GM23338 (cell line): ENCODE data around the gene RDH12. TPM values are rescaled to one million over a fixed set of nuclear protein-coding genes. Genes with fewer than 3 reads are reported as not detected.

Experiments
- ATAC-seq: fragments of 200-7000 bp; cut with Tn5 transposase; 3 replicates; pipeline ENCODE4 v1.9.1; 2020
- DNase-seq: peaks from one replicate; pipeline ENCODE4 v3.0.0-alpha.2; 2015; ENCODE audit warnings: low spot score
- H2AFZ ChIP-seq: fragments of 200-600 bp; sonication (generic); 2 replicates; pipeline ENCODE4 v1.8.0; 2016; ENCODE audit warnings: antibody characterized with exemption, mild to moderate bottlenecking, moderate library complexity
- H3F3A ChIP-seq: fragments of 200-600 bp; sonication (generic); replicated peaks from 2 replicates; pipeline ENCODE4 v1.8.0; 2017; ENCODE audit warnings: antibody characterized with exemption, mixed run types, low read depth
- H3K27ac ChIP-seq: fragments of 200-600 bp; sonication (generic); 2 replicates; pipeline ENCODE4 v1.6.1; 2016; ENCODE audit warnings: low read depth
- H3K27me3 ChIP-seq: fragments of 200-600 bp; sonication (generic); 2 replicates; pipeline ENCODE4 v1.8.0; 2016; ENCODE audit warnings: mild to moderate bottlenecking, mixed run types, moderate library complexity; ENCODE audit not compliant: insufficient read depth
- H3K36me3 ChIP-seq: fragments of 200-600 bp; sonication (generic); 2 replicates; pipeline ENCODE4 v1.8.0; 2016; ENCODE audit warnings: mild to moderate bottlenecking; ENCODE audit not compliant: insufficient read depth
- H3K4me1 ChIP-seq: fragments of 200-600 bp; sonication (generic); 2 replicates; pipeline ENCODE4 v1.8.0; 2016; ENCODE audit warnings: mild to moderate bottlenecking, moderate library complexity; ENCODE audit not compliant: insufficient read depth
- H3K4me2 ChIP-seq: fragments of 200-600 bp; sonication (generic); 2 replicates; pipeline ENCODE4 v1.7.1; 2017; ENCODE audit warnings: mixed run types
- H3K4me3 ChIP-seq: fragments of 200-600 bp; sonication (generic); 2 replicates; pipeline ENCODE4 v1.6.1; 2016; ENCODE audit warnings: mixed run types
- H3K79me2 ChIP-seq: fragments of 200-600 bp; sonication (generic); replicated peaks from 2 replicates; pipeline ENCODE4 v1.8.0; 2017; ENCODE audit warnings: mild to moderate bottlenecking; ENCODE audit not compliant: insufficient read depth
- H3K9me2 ChIP-seq: fragments of 200-600 bp; sonication (generic); 2 replicates; pipeline ENCODE4 v1.8.0; 2017; ENCODE audit not compliant: insufficient read depth
- H4K20me1 ChIP-seq: fragments of 200-600 bp; sonication (generic); replicated peaks from 2 replicates; pipeline ENCODE4 v1.8.0; 2017; ENCODE audit warnings: mild to moderate bottlenecking; ENCODE audit not compliant: insufficient read depth
- H3K27ac Mint-ChIP-seq: 2 replicates; pipeline ENCODE4 v1.8.0; 2020; ENCODE audit warnings: inconsistent platforms, mild to moderate bottlenecking, moderate library complexity, mixed read lengths
- H3K27me3 Mint-ChIP-seq: 3 replicates; pipeline ENCODE4 v1.8.0; 2022; ENCODE audit warnings: low read depth, mild to moderate bottlenecking, moderate library complexity, mixed read lengths, inconsistent platforms; ENCODE audit not compliant: insufficient read depth, poor library complexity
- H3K36me3 Mint-ChIP-seq: 3 replicates; pipeline ENCODE4 v1.8.0; 2021; ENCODE audit warnings: low read depth, mild to moderate bottlenecking, inconsistent platforms, moderate library complexity, mixed read lengths
- H3K4me1 Mint-ChIP-seq: 3 replicates; pipeline ENCODE4 v1.8.0; 2020; ENCODE audit warnings: mild to moderate bottlenecking, inconsistent platforms, mixed read lengths
- H3K4me3 Mint-ChIP-seq: 3 replicates; pipeline ENCODE4 v1.8.0; 2021; ENCODE audit warnings: moderate library complexity, mild to moderate bottlenecking, inconsistent platforms, mixed read lengths
- H3K9me3 Mint-ChIP-seq: 3 replicates; pipeline ENCODE4 v1.8.0; 2020; ENCODE audit warnings: moderate library complexity, mild to moderate bottlenecking, inconsistent platforms, mixed read lengths
- CREB1 ChIP-seq: fragments of 250-450 bp; sonication (Bioruptor Pico); IDR thresholded peaks from 2 replicates; pipeline ENCODE4 v1.5.0; 2020; ENCODE audit warnings: low read depth, mild to moderate bottlenecking, moderate library complexity
- EZH2 ChIP-seq: fragments of 200-600 bp; sonication (generic); IDR thresholded peaks from one replicate; pipeline ENCODE4 v1.8.0; 2017; ENCODE audit warnings: antibody characterized with exemption, mild to moderate bottlenecking, low read depth; ENCODE audit not compliant: unreplicated experiment
- EZH2phosphoT487 ChIP-seq: fragments of 200-600 bp; sonication (generic); IDR thresholded peaks from one replicate; pipeline ENCODE4 v1.8.1; 2018; ENCODE audit warnings: antibody characterized with exemption; ENCODE audit not compliant: unreplicated experiment
- JUNB ChIP-seq: IDR thresholded peaks from one replicate; pipeline ENCODE4 v1.6.1; 2016; ENCODE audit warnings: antibody characterized with exemption; ENCODE audit not compliant: unreplicated experiment
- NANOG ChIP-seq: IDR thresholded peaks from 2 replicates; pipeline ENCODE4 v1.6.1; 2016; ENCODE audit warnings: antibody characterized with exemption, borderline replicate concordance
- ZNF331 ChIP-seq: fragments of 250-450 bp; sonication (Bioruptor Pico); IDR thresholded peaks from 2 replicates; pipeline ENCODE4 v1.5.0; 2020; ENCODE audit warnings: low read depth, mild to moderate bottlenecking, moderate library complexity
- polyA plus RNA-seq: library from polyadenylated mRNA; unstranded; fragments of >200 nt; fragmentation: Nextera tagmentation; extraction: Ambion mirVana; gene quantifications from 2 replicates; pipeline ENCODE4 v1.2.1, GENCODE V29; 2016
- total RNA-seq: library from RNA; depleted of rRNA; stranded (reverse); fragments of >200 nt; shearing (Covaris generic); gene quantifications from 2 replicates; pipeline ENCODE4 v1.2.3, GENCODE V29; 2014
- TF ChIP-seq, protein P1 (sequence below): IDR thresholded peaks from 2 replicates; pipeline ENCODE4 v1.6.1; 2016; ENCODE audit warnings: antibody characterized with exemption
- TF ChIP-seq, protein P2 (sequence below), 2 experiments: fragments of 200-600 bp in 1 of 2; sonication (generic) in 1 of 2; conservative IDR thresholded peaks; 2 replicates each; pipeline versions ENCODE4 v1.5.1 to v1.6.1; 2016 to 2017; ENCODE audit warnings: antibody characterized with exemption in 2 of 2, low read depth in 2 of 2, mild to moderate bottlenecking in 2 of 2, moderate library complexity in 1 of 2

Gene RDH12
- total and polyA plus RNA-seq, 2 experiments from 2014 or later, result 0.28 to 1.6 TPM

DNA sequence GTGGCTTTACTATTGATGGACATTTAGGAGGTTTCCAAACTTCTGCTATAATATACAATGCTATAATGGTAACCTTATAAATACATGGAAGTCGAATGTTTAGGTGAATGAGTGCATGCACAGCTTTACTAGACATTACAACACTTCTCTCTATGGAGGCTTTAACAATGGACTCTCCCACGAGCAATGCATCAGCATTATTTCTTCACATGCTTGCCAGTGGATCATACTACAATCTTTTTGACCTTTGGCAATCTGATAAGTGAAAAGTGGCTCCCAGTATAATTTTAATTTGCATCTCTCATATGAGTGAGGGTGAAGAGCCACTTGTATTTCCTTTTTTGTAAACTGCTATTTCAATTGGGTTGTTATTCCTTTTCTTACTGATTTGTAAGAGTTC is 18.2 kb downstream of the RDH12 start (continued):
- TF ChIP-seq, protein P1, sequence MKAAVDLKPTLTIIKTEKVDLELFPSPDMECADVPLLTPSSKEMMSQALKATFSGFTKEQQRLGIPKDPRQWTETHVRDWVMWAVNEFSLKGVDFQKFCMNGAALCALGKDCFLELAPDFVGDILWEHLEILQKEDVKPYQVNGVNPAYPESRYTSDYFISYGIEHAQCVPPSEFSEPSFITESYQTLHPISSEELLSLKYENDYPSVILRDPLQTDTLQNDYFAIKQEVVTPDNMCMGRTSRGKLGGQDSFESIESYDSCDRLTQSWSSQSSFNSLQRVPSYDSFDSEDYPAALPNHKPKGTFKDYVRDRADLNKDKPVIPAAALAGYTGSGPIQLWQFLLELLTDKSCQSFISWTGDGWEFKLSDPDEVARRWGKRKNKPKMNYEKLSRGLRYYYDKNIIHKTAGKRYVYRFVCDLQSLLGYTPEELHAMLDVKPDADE, result no peak
- no peak for TF ChIP-seq JUNB

DNA sequence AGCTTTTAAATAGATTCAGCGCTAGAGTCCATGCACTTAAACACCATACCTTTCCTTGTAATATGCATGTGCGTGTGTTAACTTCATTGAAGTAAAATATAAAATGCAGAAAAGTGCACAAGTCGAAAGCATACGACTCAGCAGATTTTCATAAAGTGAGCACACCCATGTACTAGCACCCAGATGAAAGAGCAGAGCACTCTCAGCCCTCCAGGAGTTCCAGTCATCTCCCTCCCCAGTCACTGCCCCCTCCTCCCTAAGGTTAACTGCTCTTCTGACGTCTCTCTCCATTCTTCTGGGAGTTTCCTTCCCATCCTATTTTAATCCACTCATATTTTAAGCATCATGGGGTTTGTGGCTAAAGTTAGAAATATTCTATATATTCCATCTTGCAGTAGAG is 20.2 kb downstream of the RDH12 start:
- no peak for TF ChIP-seq EZH2phosphoT487
- TF ChIP-seq, protein P1, result no peak
- H3K27me3 Mint-ChIP-seq, result peaks cover 5% of the 10 kb centered on the region
- Histone ChIP-seq H3F3A (no peaks in the 10 kb centered on the region), H3K27ac (no peak overlapping the region), H3K4me2 (no peak overlapping the region), H3K9me2 (no peaks in the 10 kb centered on the region; the same call in 1 of the 2 replicates), H4K20me1 (no peaks in the 10 kb centered on the region), H3K4me1 (no peaks in the 10 kb centered on the region), H2AFZ (no peak overlapping the region), H3K27me3 (no peaks in the 10 kb centered on the region), H3K36me3 (no peaks in the 10 kb centered on the region), H3K4me3 (no peak overlapping the region), H3K79me2 (no peaks in the 10 kb centered on the region)
- no peak overlapping the region for H3K4me3 Mint-ChIP-seq
- H3K36me3 Mint-ChIP-seq, result no peaks in the 10 kb centered on the region
- no peaks in the 10 kb centered on the region; the same call in 2 of the 3 replicates for H3K9me3 Mint-ChIP-seq
- no peak overlapping the region for H3K27ac Mint-ChIP-seq
- DNase-seq (no peak), ATAC-seq (no peak)
- H3K4me1 Mint-ChIP-seq, result peaks cover 6% of the 10 kb centered on the region; the same call in 2 of the 3 replicates

DNA sequence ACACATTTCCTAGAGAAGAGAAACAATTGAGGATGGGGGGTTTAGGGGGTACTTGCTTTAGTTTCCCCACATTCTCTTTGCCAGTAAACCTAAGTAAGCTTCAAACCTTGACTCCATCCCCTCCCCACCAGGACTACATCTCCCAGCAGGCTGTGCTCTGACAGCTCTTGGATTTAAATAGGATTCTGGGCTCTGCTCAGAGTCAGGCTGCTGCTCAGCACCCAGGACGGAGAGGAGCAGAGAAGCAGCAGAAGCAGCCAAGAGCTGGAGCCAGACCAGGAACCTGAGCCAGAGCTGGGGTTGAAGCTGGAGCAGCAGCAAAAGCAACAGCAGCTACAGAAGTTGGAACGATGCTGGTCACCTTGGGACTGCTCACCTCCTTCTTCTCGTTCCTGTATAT is 20.6 kb downstream of the RDH12 start:
- Histone ChIP-seq H3K36me3 (no peaks in the 10 kb centered on the region), H3K4me1 (no peaks in the 10 kb centered on the region), H3K4me2 (peak overlapping the region; percentile 56), H3K9me2 (no peaks in the 10 kb centered on the region; the same call in 1 of the 2 replicates), H2AFZ (peak overlapping the region; percentile 76), H3K27ac (no peak overlapping the region), H4K20me1 (no peaks in the 10 kb centered on the region), H3F3A (no peaks in the 10 kb centered on the region), H3K27me3 (no peaks in the 10 kb centered on the region), H3K79me2 (no peaks in the 10 kb centered on the region), H3K4me3 (peak overlapping the region; percentile 19; the same call in 1 of the 2 replicates)
- Mint-ChIP-seq H3K9me3 (no peaks in the 10 kb centered on the region; the same call in 2 of the 3 replicates), H3K4me3 (peak overlapping the region; percentile 35; the same call in 2 of the 3 replicates), H3K4me1 (peaks cover 6% of the 10 kb centered on the region; the same call in 2 of the 3 replicates), H3K27ac (no peak overlapping the region), H3K27me3 (peaks cover 5% of the 10 kb centered on the region), H3K36me3 (no peaks in the 10 kb centered on the region)
- peak; percentile 74 for DNase-seq
- ATAC-seq, result peak; percentile 99
- TF ChIP-seq, protein P1, result 0 out of 2 replicates have a peak, but pooled peaks have one; percentile 38
- TF ChIP-seq NANOG, result no peak
- TF ChIP-seq JUNB, result no peak
- no peak for TF ChIP-seq EZH2
- no peak for TF ChIP-seq ZNF331 (CRISPR knock-in tag)
- TF ChIP-seq, protein P2, sequence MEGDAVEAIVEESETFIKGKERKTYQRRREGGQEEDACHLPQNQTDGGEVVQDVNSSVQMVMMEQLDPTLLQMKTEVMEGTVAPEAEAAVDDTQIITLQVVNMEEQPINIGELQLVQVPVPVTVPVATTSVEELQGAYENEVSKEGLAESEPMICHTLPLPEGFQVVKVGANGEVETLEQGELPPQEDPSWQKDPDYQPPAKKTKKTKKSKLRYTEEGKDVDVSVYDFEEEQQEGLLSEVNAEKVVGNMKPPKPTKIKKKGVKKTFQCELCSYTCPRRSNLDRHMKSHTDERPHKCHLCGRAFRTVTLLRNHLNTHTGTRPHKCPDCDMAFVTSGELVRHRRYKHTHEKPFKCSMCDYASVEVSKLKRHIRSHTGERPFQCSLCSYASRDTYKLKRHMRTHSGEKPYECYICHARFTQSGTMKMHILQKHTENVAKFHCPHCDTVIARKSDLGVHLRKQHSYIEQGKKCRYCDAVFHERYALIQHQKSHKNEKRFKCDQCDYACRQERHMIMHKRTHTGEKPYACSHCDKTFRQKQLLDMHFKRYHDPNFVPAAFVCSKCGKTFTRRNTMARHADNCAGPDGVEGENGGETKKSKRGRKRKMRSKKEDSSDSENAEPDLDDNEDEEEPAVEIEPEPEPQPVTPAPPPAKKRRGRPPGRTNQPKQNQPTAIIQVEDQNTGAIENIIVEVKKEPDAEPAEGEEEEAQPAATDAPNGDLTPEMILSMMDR (conservative IDR thresholded peaks at IDR 0.05; ENCODE audit: low read depth in 2 of 2), result no peak
- TF ChIP-seq CREB1 (CRISPR knock-in tag), result 0 out of 2 replicates have a peak, but pooled peaks have one; percentile 34
